ENCODE data around the gene ITGAL.
"Not testable (repeated sequence)": the region's sequence is repeated elsewhere in the genome, so short reads cannot be mapped to it uniquely, and the experiment has no call there.

The ITGAL gene

DNA sequence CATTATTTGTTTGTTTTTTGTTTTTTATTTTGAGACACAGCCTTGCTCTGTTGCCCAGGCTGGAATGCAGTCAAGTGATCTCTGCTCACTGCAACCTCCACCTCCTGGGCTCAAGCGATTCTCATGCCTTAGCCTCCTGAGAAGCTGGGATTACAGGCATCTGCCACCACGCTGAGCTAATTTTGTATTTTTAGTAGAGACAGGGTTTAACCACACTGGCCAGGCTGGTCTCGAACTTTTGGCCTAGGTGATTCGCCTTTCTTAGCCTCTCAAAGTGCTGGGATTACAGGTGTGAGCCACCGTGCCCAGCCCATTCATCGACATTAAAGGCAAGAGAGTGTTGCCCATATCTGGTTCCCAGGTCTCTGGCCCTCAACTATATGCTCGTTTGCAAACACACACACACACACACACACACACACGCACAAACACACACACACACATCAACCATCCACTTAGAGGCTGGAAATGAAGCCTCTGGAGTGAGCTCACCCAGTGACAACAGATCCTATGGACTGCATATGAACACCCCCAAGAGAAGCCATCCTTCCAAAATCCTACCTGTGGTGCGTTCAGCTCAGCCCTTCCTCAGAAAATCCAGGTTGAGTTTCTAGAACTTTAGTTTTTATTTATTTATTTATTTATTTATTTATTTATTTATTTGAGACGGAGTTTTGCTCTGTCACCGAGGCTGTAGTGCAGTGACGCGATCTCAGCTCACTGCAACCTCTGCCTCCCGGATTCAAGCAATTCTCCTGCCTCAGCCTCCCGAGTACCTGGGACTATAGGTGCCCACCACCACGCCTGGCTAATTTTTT, 14.6 kb upstream of the ITGAL start:
- no peak for DNase-seq

- DNase-seq, result no peak
Measured at GRCh38 chr16:30458561-30459394, 13.8 kb upstream of the ITGAL start.

DNA sequence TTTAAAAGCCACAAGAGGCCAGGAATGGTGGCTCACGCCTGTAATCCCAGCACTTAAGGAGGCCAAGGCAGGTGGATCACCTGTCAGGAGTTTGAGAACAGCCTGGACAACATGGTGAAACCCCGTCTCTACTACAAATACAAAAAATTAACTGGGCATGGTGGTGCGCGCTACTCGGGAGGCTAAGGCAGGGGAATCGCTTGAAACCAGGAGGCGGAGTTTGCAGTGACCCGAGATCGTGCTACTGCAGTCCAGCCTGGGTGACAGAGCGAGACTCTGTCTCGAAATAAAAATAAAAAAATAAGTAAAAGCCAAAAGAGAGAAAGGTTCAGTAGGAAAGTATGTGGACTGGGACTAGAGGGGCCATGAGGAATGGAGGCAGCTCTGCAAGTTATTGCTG, 13.1 kb upstream of the ITGAL start:
- DNase-seq, result no peak

DNA sequence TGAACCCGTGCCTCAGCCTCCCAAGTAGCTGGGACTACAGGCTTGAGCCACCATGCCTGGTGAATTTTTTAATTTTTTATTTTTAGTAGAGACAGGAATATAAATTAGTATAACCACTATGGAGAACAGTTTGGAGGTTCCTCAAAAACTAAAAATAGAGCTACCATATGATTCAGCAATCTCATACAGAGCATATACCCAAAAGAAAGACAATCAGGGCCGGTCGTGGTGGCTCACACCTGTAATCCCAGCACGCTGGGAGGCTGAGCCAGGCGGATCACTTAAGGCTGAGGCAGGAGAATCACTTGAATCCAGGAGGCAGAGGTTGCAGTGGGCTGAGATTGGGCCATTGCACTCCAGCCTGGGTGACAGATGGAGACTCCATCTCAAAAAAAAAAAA, 11.1 kb upstream of the ITGAL start:
- DNase-seq, result not testable (repeated sequence)

DNA sequence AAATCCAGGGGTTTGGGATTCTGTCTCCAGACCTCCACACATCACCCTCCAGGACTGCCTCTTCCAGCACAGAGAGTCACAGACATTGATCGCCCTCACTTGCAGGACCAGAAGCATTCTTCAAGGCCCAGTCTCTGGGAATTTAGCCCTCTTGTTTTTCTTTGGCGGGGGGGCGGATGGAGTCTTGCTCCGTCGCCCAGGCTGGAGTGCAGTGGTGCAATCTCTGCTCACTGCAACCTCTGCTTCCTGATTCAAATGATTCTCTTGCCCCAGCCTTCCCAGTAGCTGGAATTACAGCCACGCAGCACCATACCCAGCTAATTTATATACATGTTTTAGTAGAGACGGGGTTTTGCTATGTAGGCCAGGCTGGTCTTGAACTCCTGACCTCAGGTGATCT, 8.5 kb upstream of the ITGAL start:
- DNase-seq, result no peak

- no peak for DNase-seq
Measured at GRCh38 chr16:30470170-30470512, 2.4 kb upstream of the ITGAL start.

GRCh38 chr16:30470632-30470995, 1.9 kb upstream of the ITGAL start:
- DNase-seq, result no peak

GRCh38 chr16:30473231-30474073, 910 bp downstream of the ITGAL start:
- no peak for DNase-seq

DNA sequence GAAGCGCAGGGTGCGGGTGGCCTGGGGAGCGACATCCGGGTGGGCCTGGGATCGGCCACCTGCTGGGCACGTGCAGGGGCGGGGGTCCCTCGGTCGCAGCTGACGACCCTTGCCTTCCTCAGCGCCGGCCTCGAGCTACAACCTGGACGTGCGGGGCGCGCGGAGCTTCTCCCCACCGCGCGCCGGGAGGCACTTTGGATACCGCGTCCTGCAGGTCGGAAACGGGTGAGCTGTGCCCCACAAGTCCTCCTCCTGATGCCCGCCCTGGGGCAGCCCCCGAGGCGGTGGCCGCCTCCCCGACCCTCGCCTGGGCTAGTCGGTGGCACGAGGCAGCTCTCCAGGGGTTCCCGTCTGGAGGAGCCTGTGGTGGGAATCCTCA, 1.5 kb downstream of the ITGAL start:
- no peak for DNase-seq

GRCh38 chr16:30474684-30475083, 2.1 kb downstream of the ITGAL start:
- no peak for DNase-seq

DNA sequence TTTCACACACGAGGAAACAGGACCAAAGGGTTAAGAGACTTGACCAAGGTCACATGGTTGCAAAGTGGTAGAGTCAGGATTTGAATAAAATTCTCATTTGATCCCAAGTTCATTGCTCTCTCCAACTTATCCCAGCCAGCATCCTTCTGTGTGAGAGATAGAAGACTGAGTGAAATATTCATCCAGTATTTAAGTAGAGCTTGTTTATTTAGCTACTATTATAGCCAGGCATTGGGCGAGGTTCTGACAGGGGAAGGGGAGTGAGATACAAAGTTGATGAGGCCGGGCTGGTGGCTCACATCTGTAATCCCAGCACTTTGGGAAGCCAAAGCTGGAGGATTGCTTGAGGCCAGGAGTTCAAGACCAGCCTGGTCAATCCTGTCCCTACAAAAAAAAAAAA, 4.4 kb downstream of the ITGAL start:
- no peak for DNase-seq

- DNase-seq, result not testable (repeated sequence)
Measured at GRCh38 chr16:30477773-30478172, 5.2 kb downstream of the ITGAL start.

DNA sequence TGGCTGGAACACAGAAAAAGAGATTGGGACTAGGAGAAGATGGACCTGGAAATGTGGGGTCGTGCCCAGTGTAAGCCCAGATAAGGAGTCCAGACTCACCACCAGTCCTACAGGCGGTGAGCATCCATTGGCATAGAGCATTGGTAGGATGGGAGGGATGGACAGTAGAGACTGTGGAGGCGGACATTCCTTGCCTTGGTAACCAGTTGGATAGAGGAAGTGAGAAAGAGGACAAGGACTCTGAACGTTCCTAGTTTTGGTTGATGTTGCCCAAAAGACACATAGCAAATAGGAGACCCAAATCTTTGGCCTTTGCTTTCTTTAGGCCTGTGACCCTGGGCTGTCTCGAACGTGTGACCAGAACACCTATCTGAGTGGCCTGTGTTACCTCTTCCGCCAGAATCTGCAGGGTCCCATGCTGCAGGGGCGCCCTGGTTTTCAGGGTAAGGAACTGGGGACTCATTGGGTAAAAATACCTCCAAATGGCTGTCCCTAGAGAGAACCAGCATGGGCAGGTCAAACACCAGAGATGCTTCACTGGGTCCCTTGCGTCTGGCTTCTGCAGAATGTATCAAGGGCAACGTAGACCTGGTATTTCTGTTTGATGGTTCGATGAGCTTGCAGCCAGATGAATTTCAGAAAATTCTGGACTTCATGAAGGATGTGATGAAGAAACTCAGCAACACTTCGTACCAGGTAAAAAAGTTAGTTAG, 6.4 kb downstream of the ITGAL start:
- no peak for DNase-seq

DNA sequence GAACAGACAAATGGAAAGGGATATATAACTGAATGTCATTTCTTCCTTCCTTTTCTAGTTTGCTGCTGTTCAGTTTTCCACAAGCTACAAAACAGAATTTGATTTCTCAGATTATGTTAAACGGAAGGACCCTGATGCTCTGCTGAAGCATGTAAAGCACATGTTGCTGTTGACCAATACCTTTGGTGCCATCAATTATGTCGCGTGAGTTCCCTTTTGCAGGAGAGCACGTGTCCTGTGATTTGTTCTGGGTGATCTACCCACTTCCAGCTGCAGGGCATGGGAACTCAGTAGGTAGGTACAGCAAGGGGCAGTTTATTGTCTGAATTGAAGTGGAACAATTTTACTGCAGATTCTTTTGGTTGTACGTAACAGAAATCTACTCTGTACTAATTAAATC, 8.8 kb downstream of the ITGAL start:
- DNase-seq, result no peak

DNA sequence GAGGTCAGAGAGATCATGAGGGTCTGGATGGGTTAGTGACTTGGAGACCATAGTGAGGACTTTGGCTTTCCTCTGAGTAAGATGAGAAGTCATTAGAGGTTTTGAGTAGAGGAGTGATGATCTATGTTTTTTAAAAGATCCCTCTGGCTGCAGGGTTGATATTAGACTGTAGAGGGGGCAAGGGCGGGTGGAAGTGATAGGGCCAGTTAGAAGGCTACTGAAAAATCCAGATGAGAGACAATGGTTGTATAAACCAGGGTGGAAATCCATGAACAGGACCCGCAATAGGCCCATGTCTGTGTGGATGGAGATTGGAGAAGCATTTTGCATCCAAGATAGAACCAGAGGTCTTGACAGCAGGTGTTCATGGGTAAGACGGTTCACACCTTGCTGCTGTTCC, 9.8 kb downstream of the ITGAL start:
- DNase-seq, result no peak

GRCh38 chr16:30484887-30485286, 12.3 kb downstream of the ITGAL start:
- DNase-seq, result no peak

GRCh38 chr16:30485818-30486436, 13.4 kb downstream of the ITGAL start:
- no peak for DNase-seq

DNA sequence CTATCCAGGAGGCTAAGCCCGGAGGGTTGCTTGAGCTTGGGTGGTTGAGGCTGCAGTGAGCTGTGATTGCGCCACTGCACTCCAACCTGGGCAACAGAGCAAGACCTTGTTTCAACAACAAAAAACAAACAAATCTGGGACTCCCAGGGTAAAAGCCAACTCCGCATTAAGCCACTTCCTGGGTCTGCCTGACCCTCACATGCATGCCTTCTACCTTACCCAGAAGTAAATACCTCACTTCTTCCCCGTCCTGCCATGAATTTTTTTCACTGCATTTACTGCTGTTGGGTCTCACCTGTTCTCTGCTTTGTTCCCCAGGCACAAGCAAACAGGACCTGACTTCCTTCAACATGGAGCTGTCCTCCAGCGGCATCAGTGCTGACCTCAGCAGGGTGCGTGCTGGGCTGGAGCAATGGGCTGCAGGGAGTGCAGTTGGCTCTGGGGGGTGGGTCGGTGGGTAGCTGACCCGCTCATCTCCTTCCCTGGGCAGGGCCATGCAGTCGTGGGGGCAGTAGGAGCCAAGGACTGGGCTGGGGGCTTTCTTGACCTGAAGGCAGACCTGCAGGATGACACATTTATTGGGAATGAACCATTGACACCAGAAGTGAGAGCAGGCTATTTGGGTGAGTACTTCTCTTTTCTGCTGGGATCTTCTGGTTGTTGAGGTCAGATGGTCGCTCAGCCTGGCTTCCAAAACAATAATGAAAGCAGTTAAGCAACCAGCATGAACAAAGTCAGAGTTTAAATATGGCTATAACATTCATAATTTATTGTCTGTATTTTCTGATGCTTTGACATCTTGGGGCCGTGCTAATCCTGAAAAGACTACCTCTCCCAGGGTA, 16.4 kb downstream of the ITGAL start:
- no peak for DNase-seq

GRCh38 chr16:30490210-30490609, 17.7 kb downstream of the ITGAL start:
- DNase-seq, result no peak

GRCh38 chr16:30491229-30491628, 18.7 kb downstream of the ITGAL start:
- no peak for DNase-seq

- no peak for DNase-seq
Measured at GRCh38 chr16:30491744-30492308, 19.3 kb downstream of the ITGAL start.

Data from NCI-H1417 treated with DMSO at 0.1 percent for 48 hours (cell line).